ENCODE measurements around the gene TSC2.
"Not testable (repeated sequence)": the region's sequence is repeated elsewhere in the genome, so short reads cannot be mapped to it uniquely, and the experiment has no call there.

Gene TSC2

GRCh38 chr16:2122934-2123683 lies 75.3 kb downstream of the TSC2 start:
- not testable (repeated sequence) for DNase-seq (ENCODE audit: low read depth)

GRCh38 chr16:2123706-2124376 lies 76.1 kb downstream of the TSC2 start:
- DNase-seq (ENCODE audit: low read depth) = not testable (repeated sequence)

GRCh38 chr16:2124377-2124693 lies 76.5 kb downstream of the TSC2 start:
- not testable (repeated sequence) for DNase-seq (ENCODE audit: low read depth)

GRCh38 chr16:2124694-2125444 lies 77.1 kb downstream of the TSC2 start:
- DNase-seq (ENCODE audit: low read depth) = not testable (repeated sequence)

GRCh38 chr16:2125609-2126008 lies 77.8 kb downstream of the TSC2 start:
- DNase-seq (ENCODE audit: low read depth) = not testable (repeated sequence)

- DNase-seq (ENCODE audit: low read depth) = not testable (repeated sequence)
Observed at GRCh38 chr16:2126161-2126743, 78.5 kb downstream of the TSC2 start.

- not testable (repeated sequence) for DNase-seq (ENCODE audit: low read depth)
Observed at GRCh38 chr16:2126928-2127556, 79.3 kb downstream of the TSC2 start.

- DNase-seq (ENCODE audit: low read depth) = not testable (repeated sequence)
Observed at GRCh38 chr16:2127630-2128280, 80.0 kb downstream of the TSC2 start.

GRCh38 chr16:2129251-2129650 lies 81.5 kb downstream of the TSC2 start:
- not testable (repeated sequence) for DNase-seq (ENCODE audit: low read depth)

GRCh38 chr16:2129890-2130447 lies 82.2 kb downstream of the TSC2 start:
- DNase-seq (ENCODE audit: low read depth) = not testable (repeated sequence)

GRCh38 chr16:2133797-2134196 lies 86.0 kb downstream of the TSC2 start:
- DNase-seq (ENCODE audit: low read depth) = not testable (repeated sequence)

- not testable (repeated sequence) for DNase-seq (ENCODE audit: low read depth)
Observed at GRCh38 chr16:2135071-2135470, 87.3 kb downstream of the TSC2 start.

- DNase-seq (ENCODE audit: low read depth) = peak; percentile 98
Observed at GRCh38 chr16:2135770-2136490, 88.1 kb downstream of the TSC2 start, which contains the start of gene PKD1. Gene PKD1, minus strand, starts transcription at chr16:2135898. Its CDS starts 209 bp downstream, at chr16:2135689.

Measured in activated T-helper 1 cell treated with Interleukin-2 at 50 U/mL for 16 hours (primary cell).